Activated CD8-positive, alpha-beta memory T cell treated with anti-CD3 and anti-CD28 coated beads for 48 hours (primary cell): ENCODE measurements around the gene FRMD4A.
"Not testable (repeated sequence)": the region's sequence is repeated elsewhere in the genome, so short reads cannot be mapped to it uniquely, and the experiment has no call there.

Experiments
- DNase-seq, 3 experiments: peaks; one replicate each; pipeline ENCODE4 v3.0.0-alpha.2; 2020; ENCODE audit warnings: low read depth in 2 of 3, low spot score in 2 of 3

Gene FRMD4A

DNA sequence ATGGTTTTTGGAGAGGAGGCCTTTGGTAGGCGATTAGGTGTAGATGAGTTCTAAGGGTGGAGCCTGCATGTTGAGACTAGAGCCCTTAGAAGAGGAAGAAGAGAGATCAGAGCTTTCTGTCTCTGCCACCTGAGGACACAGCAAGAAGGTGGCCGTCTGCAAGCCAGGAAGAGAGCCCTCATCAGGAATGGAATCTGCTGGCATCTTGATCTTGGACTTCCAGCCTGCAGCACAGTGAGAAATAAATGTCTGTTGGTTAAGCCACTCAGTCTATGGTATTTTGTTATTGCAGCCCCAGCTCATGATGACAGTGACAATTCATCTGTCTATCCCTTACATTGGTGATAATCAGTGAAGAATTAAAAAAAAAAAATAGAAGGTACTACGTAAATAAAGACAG lies 408.8 kb downstream of the FRMD4A start:
- no peak for DNase-seq

DNA sequence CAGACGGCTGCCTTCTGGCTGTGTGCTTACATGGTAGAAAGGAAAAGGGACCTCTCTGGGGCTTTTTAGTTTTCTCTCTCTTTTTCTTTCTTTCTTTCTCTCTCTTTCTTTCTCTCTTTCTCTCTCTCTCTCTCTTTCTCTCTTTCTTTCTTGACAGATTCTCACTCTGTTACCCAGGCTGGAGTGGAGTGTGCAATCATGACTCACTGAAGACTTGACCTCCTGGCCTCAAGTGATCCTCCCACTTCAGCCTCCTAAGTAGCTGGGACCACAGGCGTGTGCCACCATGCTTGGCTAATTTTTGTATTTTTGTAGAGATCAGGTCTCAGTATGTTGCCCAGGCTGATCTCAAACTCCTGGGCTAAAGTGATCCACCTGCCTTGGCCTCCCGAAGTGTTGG lies 409.6 kb downstream of the FRMD4A start:
- not testable (repeated sequence) for DNase-seq

- no peak for DNase-seq
Measured at GRCh38 chr10:13920465-13920864, 410.3 kb downstream of the FRMD4A start.

GRCh38 chr10:13920031-13920430 lies 410.7 kb downstream of the FRMD4A start:
- DNase-seq: no peak

- DNase-seq: no peak
Measured at GRCh38 chr10:13917791-13918190, 412.9 kb downstream of the FRMD4A start.

DNA sequence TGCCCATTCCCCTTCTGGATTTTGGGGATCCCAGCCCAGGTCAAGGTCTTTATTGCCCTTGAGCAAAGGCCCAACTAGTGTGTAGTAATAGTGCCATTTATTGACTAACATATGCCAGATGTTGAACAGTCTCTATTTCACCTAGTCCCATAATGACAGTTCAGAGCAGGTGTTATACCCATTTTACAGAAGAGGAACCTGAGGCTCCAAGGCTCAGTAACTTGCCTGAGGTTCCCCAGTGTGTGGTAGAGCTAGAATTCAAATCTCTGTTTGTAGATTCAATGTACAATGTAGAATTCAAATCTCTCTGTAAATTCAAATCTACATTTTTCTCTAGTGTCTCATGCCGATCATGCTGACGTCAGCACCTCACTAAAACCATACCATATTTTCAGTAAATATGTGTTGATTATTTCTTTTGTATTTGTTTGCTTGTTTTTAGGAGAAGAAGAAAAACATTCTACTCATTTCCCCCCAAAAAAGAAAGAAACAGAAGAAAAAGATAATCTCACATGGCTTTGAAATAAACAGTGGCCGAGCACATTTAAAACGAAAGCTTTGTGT lies 414.3 kb downstream of the FRMD4A start:
- no peak for DNase-seq

DNA sequence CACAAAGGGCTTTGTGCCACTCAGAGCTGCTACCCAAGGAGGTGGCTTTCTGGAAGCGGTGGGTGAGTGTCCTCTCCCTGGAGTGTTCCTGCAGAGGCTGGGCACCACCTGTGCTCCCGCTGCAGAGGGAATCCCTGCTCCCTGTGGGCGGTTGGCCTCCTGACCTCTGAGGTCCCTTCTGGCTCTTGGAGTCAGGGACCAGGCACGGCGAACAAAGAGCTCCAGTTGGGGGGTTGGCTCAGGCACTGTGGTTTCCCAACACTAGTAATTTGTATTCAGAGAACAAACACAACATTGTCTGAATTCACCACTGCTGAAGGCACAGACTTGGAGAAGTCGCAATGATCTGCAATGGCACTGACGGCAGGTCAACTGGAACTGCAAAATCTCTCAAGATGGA lies 415.0 kb downstream of the FRMD4A start:
- DNase-seq: no peak

GRCh38 chr10:13913897-13914296 lies 416.8 kb downstream of the FRMD4A start:
- no peak for DNase-seq

DNA sequence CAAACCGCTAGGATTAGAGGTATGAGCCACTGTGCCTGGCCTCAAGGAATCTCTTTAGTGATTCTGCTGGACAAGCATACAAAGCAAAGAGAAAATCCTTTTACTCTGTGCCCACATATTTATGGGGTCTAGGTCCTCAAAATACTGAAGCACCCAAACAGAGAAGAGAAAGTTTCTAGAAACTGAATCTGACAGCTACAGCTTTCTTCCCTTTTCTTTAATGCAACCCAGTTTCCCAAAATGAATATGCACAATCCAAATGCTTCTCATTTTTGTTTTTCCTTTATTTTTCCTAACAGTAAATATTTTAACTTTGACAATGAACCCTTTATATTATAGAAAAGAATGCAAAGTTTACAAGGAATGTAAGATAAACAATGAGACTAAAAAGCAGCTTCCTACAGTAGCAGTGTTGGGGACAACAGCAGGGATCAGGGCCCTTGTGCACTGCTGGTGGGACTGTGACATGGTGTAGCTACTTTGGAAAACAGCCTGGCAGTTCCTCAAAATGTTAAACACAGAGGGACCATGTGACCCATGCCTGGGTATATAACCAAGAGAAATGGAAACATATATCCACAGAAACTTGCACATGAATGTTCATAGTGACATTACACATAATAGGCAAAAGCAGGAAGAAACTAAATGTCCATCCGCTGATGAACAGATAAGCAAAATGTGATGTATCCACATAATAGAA lies 418.8 kb downstream of the FRMD4A start:
- no peak for DNase-seq

DNA sequence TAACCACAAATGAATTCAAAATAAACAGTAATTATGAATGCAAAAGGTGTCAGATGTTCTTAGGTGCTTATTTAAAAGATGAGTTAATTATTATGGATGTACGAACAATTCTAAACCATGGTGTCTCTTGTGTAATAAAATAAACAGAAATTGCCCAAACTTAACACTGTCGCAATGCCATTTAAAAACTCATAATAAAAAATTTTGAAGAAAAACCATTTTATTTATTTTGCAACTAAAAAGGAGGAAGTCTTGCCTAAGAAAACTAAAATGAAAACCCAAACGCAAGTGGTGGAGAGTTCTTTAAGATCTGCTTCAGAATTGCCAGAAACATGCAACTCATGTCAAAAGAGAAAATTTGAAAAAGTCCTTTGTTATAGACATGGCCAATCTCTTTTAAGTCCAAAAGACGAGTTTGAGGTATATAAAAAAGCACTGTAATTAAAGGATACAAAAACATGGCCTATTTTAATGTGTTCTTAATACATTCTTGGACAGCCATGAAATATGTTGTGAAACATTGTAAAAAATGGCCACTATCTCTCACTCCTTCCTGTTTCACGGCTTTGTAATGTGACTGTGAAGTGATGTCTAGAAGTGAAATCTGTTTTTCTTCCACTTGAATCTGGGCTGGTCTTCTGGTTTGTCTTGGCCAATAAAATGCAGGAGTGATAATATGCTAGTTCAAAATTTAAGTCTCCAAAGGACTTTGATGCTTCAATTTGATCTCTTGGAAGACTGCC lies 421.0 kb downstream of the FRMD4A start:
- DNase-seq: no peak

- DNase-seq: no peak
Measured at GRCh38 chr10:13908475-13908874, 422.2 kb downstream of the FRMD4A start.

GRCh38 chr10:13907570-13907969 lies 423.2 kb downstream of the FRMD4A start:
- no peak for DNase-seq

DNA sequence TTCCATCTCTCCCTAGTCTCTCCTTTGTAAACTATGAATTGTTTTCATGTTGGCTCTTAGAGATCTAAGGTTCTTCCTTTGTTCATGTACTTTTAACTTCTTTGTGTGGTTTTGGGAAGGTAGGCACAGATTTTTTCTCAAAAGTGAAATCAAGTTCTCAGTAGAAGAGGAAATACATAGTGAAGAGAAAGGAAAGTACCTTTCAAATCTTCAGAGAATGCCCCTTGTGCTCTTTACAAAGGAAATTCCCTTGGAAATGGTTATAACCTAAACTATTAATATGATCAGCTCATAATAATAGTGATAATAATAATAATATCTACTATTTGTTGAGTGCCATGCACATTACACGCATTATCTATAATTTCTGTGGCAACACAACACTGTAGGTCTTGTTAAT lies 425.4 kb downstream of the FRMD4A start:
- no peak for DNase-seq

GRCh38 chr10:13904064-13904463 lies 426.7 kb downstream of the FRMD4A start:
- DNase-seq: no peak

- no peak for DNase-seq
Measured at GRCh38 chr10:13902868-13903587, 427.7 kb downstream of the FRMD4A start.

- DNase-seq: no peak
Measured at GRCh38 chr10:13899941-13900340, 430.8 kb downstream of the FRMD4A start.

- DNase-seq: not testable (repeated sequence)
Measured at GRCh38 chr10:13896146-13896545, 434.6 kb downstream of the FRMD4A start.

GRCh38 chr10:13894412-13895093 lies 436.2 kb downstream of the FRMD4A start:
- no peak for DNase-seq

GRCh38 chr10:13893926-13894325 lies 436.8 kb downstream of the FRMD4A start:
- DNase-seq: no peak

- no peak for DNase-seq
Measured at GRCh38 chr10:13892871-13893270, 437.9 kb downstream of the FRMD4A start.

DNA sequence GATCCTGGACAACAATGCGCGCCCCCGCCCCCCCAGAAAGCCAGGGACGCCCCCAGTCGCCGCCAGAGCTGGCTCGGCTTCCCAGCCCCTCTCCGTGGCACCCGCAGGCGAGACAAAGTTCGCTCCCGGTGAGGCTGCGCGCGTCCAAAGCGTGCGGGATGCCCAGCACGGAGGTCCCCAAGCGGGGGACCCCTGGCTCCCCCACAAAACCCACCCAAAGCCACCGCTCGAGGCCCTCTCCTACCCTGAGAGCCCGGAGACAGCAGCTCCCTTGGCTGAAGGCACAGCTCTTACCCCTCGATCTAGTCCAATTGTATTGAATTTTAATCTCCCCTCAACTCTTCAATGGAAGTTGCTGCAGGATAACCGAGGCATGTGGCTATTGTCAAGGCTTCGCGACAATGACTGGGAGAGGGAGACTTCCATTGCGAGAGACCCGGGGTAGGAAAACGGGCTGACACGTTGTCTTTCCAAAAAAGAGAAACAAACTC lies 438.7 kb downstream of the FRMD4A start:
- DNase-seq: no peak
